RCC 7860 (cell line): ENCODE measurements around the gene KCNN2.
"Not testable (repeated sequence)": the region's sequence is repeated elsewhere in the genome, so short reads cannot be mapped to it uniquely, and the experiment has no call there.

Experiments
- DNase-seq: peaks from one replicate; pipeline ENCODE4 v3.0.0-alpha.2; 2015; ENCODE audit warnings: low spot score
- FAIRE-seq: peaks from 2 replicates; lab custom pipeline; 2012; peaks lifted over from hg19 to GRCh38; lab: Jason Lieb, UNC

The KCNN2 gene

DNA sequence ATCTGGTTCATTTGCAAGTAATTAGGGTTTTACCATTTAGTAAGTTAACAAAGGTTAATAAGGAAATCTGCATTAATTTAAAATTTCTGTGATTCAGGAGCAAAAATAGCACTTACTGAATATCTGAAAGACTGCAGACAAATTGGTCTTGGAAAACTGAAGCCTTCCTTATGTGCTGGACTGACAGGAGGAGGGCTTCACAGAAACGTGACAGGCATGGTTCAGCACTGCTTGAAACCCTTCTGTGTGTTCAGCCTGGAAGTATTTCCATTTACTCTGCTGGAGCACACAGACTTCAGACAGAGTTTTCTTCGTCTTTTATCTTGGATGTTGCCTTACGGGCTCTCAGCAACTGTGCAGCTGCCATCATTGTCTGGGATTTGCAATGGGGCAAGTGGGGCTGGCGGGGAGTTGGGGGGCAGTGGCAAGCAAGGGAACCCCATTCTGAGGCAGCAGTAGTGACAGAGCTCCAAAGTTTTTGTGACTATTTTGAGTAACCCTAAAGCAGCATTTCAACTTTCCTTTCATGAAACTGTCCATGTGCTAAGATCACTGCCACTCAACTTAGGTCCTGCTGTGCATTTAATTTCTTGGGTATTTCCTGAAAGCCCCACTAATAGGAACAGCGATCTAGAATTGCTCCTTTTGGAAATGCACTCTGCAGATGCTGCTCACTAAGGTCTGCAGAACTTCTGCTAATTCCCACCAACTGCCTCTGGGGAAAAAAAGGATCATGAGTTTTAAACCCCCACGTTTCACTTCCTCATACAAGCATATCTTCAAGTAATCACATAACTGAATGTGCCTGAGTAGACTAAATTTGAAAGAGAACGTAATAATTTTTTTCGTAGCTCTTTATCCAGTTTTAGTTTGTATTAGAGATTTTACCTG, 56.6 kb downstream of the KCNN2 start:
- no peak for DNase-seq

DNA sequence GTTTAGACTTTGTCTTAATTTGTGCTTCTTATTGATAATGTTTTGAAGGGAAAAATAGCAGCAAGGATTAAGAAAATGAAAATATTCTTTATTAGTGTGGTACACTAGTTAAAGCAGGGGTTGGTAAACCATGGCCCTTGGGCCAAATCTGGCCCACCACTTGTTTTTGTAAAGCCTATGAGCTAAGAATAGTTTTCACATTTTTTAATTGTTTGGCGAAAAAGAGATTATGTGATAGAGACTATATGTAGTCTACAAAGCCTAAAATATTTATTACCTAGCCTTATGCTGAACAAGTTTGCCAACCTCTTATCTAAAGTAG, 57.2 kb downstream of the KCNN2 start:
- no peak for DNase-seq
- FAIRE-seq: no peak

More for the DNA sequence above, 56.6 kb downstream of the KCNN2 start:
- no peak for FAIRE-seq

DNA sequence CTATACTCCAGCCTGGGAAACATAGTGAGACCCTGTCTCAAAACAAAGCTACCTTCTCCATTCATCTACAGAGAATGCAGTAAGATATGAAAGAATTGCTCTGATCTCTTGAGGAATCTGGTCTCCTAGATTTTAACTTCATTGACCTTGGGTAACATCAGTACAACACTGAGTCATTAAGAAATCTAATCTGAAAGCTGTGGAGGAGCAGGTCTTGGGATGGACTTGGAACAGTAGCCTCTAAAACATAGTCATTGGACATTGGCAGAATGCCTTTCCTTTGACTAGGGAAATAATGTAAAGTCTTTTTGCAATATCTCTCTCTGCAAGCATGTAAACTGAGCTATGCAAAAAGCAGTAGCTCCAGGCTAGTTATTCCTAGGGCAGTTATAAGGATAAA, 58.1 kb downstream of the KCNN2 start:
- DNase-seq (no peak), FAIRE-seq (no peak)

DNA sequence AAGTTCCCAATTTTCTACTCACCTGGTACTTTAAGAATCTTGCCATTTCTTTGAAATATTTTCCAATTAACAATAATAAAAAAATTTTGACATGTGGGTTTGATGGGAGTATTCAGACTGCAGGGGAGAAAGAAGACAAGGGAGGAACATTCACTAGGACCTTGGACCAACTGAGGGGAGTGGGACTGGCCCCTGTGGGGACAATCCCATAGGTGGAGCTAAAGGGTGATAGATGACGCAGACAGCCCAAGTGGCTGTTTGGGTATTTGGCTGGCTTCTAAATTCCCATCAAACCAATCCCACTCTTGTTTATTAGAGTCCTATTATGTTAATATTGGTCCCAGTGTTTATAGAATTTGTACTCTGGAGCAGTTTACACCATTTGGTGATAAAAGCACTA, 65.3 kb downstream of the KCNN2 start:
- FAIRE-seq (no peak), DNase-seq (no peak)

DNA sequence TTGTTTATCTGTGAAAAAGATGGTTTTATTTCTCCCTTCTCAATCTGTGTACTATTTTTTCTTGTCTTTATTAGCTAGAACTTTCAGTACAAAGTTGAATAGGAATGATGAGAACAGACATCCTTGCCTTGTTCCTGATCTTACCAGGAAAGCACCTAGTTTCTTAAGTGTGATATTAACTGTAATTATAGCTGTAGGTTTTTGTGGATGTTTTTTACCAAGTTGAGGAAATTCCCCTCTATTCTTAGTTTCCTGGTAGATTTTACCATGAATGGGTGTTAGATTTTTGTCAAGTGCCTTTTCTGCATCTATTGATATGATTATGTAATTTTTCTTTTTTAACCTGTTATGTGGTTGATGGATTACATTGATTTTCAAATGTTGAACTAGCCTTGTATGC, 68.7 kb downstream of the KCNN2 start:
- DNase-seq: no peak
- FAIRE-seq: no peak

DNA sequence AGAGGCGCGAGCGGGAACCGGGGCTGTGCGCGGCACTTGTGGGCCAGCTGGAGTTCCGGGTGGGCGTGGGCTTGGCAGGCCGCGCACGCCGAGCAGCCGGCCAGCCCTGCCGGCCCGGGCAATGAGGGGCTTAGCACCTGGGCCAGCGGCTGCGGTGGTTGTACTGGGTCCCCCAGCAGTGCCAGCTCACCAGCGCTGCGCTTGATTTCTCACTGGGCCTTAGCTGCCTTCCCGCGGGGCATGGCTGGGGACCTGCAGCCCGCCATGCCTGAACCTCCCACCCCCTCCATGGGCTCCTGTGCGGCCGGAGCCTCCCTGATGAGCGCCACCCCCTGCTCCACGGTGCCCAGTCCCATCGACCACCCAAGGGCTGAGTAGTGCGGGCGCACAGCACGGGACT, 70.8 kb downstream of the KCNN2 start:
- not testable (repeated sequence) for DNase-seq, FAIRE-seq

DNA sequence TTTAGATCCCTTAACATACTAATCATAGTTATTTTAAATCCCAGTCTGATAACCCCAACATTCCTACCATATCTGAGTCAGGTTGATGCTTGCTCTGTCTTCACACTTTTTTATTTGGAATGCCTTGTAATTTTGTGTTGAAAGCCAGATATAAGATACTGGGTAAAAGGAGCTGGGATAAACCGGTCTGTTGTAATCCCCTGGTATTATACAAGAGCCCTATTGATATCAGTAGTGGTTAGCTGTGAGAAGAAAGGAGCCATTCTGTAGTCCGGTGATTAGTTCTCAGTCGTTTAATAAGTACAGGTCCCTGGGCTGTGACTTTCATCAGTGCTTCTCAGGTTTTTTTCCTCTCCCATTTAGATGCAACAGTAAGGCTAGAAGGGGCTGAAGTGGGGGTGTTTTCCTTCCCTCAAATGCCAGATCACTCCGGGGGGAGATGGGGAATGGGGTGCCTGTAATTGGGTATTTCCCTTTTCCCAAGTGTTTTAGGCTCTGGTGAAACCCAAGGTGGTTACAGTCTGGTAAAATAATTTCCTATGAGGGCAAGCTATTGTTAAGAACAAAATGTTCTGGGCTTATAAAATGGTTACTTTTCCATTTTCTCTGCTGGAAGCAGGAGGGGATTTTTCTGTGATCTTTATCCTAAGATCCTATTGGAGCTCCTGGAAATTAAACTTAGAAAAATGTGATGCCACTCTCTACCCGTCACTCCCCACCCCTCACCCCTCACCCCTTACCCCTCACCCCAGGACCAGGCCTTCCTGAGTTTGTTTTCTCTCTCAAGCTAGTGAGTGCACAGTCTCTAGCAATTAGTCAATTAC, 72.7 kb downstream of the KCNN2 start:
- no peak for DNase-seq
- no peak for FAIRE-seq

DNA sequence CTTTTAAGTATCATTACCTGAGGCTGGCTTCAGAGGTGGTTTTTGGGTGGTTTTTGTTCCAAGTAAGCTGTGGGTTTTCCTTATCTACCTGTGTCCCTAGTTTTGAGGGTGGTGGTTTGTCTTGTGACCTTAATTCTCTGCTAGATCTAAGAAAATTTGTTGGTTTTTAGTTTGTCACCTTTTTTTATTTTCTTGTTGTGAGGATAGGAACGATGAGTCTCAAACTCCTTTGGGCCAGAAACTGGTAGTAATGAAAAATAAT, 73.3 kb downstream of the KCNN2 start:
- FAIRE-seq (no peak), DNase-seq (no peak)

DNA sequence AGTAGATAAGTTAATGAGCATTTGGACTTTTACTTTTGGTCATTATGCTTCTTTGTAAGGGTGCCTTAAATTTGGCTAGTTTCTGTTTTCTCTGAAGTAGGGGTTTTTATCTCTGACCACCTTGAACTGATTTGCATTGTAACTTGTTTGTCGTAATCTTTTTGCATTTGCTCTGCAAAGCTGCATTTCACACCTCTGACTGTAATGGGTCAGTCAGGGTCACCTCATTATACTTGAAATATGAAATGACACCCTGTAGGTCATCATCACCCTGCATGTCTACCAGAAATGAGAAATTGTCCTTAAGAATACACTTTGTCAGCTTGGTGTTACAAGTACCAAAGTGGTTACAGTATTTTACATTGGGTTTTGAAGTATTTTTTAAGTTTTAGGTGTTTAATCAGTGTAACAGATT, 74.0 kb downstream of the KCNN2 start:
- DNase-seq: no peak
- FAIRE-seq: no peak

DNA sequence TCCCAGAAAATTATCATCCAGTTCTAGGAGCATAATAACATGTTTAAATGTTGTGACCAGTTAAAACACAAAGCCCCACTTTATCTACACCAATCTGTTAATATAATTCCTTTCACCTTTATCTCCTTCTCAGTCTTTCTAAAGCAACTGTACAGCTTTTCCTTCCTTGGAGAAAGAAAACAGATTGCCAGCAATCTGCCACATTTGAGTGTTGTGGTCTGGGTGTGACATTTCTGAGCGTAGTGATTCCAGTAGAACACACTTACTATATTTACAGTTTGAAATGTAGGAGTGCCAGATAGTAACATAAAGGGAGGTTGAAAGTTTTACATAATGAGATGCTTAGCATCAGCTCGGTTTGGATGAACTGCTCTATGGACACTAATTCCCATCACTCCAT, 76.1 kb downstream of the KCNN2 start:
- FAIRE-seq: no peak
- no peak for DNase-seq

DNA sequence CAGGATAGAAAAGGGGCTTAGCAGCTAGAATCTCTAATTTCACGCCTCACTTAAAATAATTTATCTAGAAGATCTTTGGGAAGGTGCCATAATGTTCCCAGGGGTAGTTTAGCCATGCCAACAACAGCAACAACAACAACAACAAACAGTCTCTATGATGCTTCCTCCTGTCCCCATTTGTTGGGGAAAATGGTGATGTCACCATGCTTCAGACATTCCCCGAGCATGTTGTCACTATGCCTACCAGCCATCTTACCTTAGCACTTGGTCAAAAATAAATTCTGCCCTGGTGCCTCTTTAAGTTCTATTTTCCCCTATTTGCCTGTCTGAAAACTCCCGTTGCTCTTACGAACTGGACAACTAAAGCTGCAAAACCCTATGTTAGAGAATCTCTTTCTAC, 76.6 kb downstream of the KCNN2 start:
- no peak for FAIRE-seq
- DNase-seq: no peak

DNA sequence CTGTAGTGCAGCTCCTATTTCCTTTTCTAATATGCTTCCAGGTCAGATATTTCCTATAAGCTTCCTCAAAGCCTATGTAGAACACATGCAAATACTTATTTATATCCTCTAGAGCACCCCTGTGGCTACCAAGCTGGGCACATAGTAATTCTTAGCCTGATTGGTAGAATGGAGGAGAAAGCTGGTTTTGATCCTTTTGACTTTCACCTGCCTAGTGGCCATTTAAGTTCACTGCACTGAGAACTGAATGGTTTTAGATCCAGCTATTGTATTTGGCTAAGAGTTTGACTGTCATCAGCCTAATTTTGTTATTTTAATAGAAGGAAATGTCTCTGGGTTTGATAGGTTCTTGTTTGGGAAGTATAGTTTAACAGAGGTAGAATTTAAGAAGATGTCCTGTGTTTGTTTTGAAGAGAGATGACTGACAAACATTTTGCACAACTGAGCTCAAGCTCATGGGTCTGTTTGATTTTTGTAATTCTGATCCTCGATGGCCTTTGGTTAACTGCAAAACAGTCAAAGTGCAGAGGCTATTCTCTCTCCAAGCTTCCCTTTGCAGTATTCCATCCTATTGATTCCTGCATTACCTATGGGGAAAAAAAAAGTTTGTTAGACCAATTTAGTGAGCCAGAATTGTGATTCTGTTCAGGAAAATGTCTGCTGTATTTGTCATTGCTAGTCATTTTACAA, 85.4 kb downstream of the KCNN2 start:
- DNase-seq (no peak), FAIRE-seq (no peak)

DNA sequence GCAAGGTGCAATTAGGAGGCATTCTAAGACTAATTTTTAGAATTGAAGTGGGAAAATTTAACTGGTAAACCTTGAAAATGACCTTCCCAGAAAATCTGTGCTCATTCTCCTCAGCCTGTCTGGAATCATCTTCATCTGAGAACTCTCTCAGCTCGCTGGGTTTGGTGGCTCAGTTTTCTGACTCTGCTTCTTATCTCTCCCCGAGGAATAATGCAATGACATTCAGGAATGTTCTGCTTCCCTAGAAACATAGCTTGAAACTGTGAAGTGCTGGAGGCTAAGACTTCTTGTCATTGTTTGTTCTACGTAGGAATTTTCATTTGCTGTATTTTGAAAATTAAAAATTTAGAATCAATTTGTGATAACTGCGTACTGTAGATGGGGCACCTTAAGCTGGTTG, 86.6 kb downstream of the KCNN2 start:
- no peak for DNase-seq
- FAIRE-seq: no peak

DNA sequence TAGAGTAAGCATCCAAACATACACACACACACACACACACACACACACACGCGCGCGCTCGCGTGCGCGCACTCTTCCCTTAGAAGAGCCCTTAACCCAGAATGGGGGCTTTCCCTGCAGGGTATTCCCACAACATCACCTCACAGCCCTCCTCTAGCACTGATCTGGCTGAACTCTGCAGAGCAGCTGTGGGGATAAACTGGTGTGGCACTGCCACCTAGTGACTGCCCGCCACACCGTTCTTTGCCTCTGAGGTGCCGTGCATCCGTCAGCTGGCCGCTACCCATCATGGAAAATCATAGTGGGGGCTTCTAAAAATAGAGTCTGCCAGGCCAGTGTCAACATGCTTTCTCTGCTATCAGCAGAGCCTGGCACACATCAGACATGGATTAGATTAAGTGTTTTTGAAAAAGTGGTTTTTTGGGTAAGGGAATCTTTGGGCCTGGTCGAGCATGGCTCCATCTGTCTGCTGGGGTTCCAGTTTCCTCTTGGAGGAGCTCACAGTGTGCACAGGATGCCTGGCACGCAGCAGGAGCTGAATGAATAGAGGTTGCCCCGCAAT, 88.1 kb downstream of the KCNN2 start:
- FAIRE-seq: no peak
- peak; percentile 26 for DNase-seq

DNA sequence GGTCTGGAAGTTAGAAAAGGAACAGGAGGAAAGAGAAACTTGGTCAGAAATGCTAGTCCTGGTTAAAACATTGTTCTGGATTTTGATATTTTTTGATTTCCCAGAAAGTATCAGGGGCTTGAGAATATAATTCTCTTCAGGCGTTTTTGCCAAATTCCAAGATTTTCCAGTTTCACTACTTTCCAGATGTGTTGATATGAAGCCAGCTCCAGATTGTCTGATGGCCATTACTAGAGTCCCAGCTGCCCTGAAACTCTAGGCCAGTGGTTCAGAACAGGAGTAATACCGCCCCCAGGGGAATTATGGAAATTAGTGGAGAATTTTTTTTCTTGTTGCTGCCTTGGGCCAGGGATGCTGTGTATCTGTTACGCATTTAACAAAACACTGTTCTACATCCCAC, 88.6 kb downstream of the KCNN2 start:
- no peak for FAIRE-seq
- DNase-seq: no peak

DNA sequence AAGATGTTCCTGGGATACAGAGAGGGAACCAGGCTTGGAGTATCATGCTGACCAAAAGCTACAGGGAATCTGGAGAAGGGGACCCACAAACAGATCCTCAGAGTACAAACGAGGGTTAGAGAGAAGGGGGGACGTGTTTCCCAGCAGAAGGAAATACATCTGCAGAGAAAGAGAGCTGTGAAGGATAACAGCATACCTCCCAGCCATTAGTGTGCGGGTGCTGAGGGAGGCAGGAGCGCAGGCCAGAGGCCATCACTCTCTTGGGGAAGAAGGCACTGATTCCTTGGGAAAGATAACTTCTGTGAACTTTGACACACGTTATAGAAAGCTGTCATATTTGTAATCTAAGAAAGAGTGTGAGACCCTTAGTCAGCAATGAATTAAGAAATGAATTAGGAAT, 96.9 kb downstream of the KCNN2 start:
- DNase-seq: no peak
- no peak for FAIRE-seq

DNA sequence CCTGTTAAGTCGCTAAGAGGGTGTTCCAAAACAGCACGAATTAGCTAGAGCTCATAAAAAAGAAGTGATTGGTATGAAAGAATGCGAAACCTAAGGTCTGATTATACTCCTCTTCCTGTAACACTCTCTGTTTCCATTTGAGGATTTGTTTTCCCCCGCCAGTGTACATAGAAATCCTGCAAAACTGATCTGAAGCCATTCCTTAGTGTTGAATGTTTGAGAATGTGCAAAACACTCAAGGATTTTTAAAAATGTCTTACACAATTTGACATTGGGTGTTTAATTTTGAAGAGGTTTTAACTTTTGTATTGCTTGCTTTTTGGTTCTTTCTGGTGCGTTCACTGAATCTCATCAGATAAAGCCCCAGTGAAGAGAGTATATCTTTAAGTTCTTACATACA, 105.3 kb downstream of the KCNN2 start:
- FAIRE-seq (no peak), DNase-seq (no peak)

DNA sequence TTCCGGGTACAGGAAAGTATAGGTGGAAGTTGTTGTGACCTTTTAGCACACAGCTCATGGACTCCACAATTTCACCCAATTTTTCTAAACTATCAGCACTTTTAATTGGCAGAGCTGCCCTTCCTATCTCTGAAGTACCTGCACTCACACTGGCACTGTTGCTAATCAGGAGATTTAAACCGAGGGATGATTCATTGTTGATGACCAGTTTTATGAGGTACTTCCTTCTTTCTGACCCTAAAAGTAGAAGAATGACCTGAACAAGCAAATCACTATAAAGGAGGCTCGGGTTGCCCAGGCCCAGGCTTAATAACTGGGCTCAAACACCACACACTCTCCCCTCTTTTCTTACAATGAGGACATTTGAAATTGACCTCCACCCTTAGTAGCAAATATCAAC, 105.9 kb downstream of the KCNN2 start:
- no peak for DNase-seq
- no peak for FAIRE-seq

DNA sequence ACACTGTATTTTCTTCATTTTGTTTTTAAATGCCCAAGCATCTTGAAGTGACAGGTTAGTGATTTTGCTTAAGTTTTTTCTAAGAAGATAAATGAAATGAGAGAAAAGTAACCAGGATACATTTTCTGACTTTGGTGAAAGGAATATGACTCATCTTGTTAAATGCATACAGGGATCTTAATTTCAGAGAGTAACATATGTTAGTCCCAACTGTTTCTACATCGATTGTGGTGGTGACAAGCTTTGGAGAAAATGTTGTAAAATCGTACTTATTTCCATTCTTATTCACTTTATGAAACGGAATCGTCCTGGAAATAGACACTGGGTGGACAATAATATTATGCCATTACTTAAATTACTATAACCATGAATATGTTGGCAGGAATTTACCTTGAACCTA, 107.5 kb downstream of the KCNN2 start:
- DNase-seq (no peak), FAIRE-seq (no peak)

DNA sequence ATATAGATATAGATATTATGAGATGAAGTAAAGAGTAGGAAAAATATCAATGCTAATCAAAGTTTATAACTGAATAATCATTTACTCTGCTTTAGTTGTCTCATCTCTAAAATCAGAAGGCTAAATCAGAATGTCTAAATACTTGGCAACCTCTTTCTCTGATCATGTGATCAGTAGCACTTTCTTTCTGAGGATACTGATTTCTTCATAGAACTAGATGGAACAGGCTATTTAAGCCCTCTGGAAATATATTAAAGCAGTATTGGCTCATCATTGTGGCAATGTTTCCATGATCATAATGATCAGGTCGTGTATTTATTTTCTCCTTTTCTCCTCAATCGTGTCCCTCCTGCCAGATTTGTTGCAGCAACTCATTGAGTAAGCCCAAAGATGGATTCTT, 109.7 kb downstream of the KCNN2 start:
- FAIRE-seq (no peak), DNase-seq (no peak)

DNA sequence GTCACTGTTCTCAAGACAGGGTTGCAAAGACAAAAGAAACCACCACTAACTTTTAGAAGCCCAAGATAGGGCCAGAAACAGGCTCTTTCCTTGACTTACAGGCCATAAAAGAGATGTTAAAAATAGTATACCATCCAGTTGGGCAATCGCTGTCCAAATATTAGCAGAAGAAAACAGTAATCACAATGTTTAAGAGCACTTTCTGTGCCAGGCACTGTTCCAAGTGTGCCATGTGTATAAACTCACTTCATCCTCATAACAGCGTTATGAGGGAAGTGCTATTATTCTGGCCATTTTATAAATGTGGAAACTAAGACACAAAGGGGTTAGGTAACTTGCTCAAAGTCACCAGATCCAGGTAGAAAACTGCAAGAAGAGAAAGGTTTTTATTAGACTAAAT, 111.7 kb downstream of the KCNN2 start:
- DNase-seq (no peak), FAIRE-seq (no peak)
